ENCODE measurements around the gene DLX1. TPM values are rescaled to one million over a fixed set of nuclear protein-coding genes. Genes with fewer than 3 reads are reported as not detected.

Gene DLX1
- total and polyA plus RNA-seq, 11 donors: 0.11 to 0.19 (median 0.18) TPM; not detected in 8

GRCh38 chr2:172100080-172100934 is 15.0 kb downstream of the DLX1 start:
- Histone ChIP-seq H3K27me3 (peaks cover 84 to 100% (median 100%) of the 10 kb centered on the region in 9 donors), H3K4me3 (peak overlapping the region in 2 of 12 donors; percentile 3 to 66)
- WGBS, 4 donors: 3 to 16% (median 6%) methylated on average over 35 to 72 of the region's 72 CpGs

DNA sequence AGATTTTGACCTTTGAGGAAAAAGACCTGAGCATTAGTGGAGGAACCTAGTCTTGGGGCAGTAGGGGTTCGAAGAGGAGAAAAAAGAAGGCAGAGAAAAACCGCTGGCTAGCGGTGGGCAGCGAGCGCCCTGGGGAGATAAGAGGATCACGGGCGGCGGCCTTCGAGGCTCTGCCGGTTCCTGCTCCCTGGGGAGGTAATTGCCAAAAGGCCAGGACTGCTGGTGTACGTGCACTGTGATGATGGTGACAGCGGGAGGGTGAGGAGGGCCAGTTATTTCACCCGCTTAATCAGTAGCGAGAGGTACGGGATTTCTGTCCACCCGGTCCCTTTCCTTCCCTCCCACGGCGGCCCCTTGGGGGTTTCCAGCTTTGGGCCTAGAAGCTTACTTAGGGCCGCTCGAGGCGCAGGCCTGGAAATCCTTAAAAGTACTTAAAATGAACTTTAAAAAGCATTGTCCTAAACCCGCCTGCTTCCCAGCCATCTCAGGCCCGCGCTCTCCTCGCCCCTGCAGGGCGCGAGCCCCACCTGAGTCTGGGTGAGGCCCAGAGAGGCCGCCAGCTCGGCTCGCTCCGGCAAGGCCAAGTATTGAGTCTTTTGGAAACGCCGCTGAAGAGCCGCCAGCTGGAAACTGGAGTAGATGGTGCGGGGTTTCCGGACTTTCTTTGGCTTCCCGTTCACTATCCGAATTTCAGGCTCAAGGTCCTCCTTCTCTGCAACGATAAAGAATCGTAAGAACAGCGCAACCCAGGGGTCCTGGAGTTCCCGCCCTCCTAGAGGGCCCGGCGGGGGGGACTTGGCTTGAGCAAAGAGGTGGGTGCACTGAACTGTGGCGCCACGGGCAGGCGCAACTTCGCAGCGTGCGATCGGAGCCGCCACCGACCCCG is 15.9 kb downstream of the DLX1 start:
- no peak for TF ChIP-seq POLR2A (IDR thresholded peaks at IDR 0.05)
- TF ChIP-seq CTCF (IDR thresholded peaks at IDR 0.05): no peak
- H3K4me3 ChIP-seq: peak overlapping the region in 3 of 12 donors; percentile 18 to 66 (median 61)

More at GRCh38 chr2:172100080-172100934, 15.0 kb downstream of the DLX1 start:
- Histone ChIP-seq H3K9me3 (no peaks in the 10 kb centered on the region), H3K4me1 (peaks cover 6 to 82% (median 62%) of the 10 kb centered on the region in 12 donors), H3K27ac (no peak overlapping the region), H3K36me3 (peaks cover 0 to 3% (median 0%) of the 10 kb centered on the region in 9 donors)
- intact Hi-C loops (cut with DNase I): loop anchor here (5.0 to 10.0 kb wide), 9 partner anchors 98 to 526 kb away; partner anchors contain the start of gene HAT1 (in 1 of the 10)
- ATAC-seq: no peak
- TF ChIP-seq POLR2A (IDR thresholded peaks at IDR 0.05) (no peak), CTCF (IDR thresholded peaks at IDR 0.05) (no peak)
- DNase-seq: no peak

DNA sequence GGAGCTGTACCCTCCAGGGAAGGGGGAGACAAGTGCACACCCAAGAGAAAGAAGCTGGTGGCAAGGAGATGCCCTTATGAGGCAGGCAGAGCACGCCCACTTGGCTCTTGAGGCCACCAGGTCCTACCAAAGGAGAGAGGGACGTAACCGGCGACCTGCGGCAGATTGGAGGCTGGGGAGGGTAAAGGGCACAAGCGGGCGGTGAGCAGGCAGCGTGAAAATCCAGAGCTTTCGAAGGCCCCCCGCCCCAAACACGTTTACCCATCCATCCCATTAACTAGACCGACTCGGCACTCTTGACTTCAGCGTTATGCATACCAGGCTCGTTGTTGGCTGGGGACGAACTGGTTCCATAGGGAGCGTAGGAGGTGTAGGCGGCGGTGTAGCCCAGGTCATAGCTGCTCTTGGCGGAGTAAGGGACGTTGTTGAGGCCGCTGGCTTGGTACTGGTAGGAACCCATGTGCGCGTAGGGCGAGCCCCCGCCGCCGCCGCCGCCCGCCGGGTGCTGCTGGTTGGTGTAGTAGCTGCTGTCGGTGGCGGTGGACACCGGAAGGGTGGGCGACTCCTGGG is 16.6 kb downstream of the DLX1 start:
- peaks cover 84 to 100% (median 100%) of the 10 kb centered on the region in 9 donors for H3K27me3 ChIP-seq
- peak overlapping the region; percentile 15 to 66 (median 51) for H3K4me3 ChIP-seq
- no peak overlapping the region for H3K27ac ChIP-seq
- TF ChIP-seq POLR2A (IDR thresholded peaks at IDR 0.05) (no peak), CTCF (IDR thresholded peaks at IDR 0.05) (no peak)
- H3K36me3 ChIP-seq: peaks cover 0 to 3% (median 0%) of the 10 kb centered on the region in 9 donors
- WGBS, 4 donors: 2 to 6% (median 3%) methylated on average over 18 to 36 of the region's 36 CpGs
- H3K9me3 ChIP-seq: no peaks in the 10 kb centered on the region
- intact Hi-C loops (cut with DNase I): loop anchor here (2.0 to 10.0 kb wide), 10 partner anchors 100 to 527 kb away; partner anchors contain the start of gene HAT1 (in 1 of the 10)
- no peak for DNase-seq
- H3K4me1 ChIP-seq: peaks cover 2 to 80% (median 55%) of the 10 kb centered on the region in 12 donors
- peak in 2 of 4 donors; percentile 3 to 9 for ATAC-seq

More for the DNA sequence above, 15.9 kb downstream of the DLX1 start:
- no peak for DNase-seq
- ATAC-seq: no peak
- Histone ChIP-seq H3K27me3 (peaks cover 84 to 100% (median 100%) of the 10 kb centered on the region in 9 donors), H3K4me1 (peaks cover 6 to 80% (median 60%) of the 10 kb centered on the region in 12 donors), H3K36me3 (peaks cover 0 to 3% (median 0%) of the 10 kb centered on the region in 9 donors), H3K27ac (no peak overlapping the region), H3K9me3 (no peaks in the 10 kb centered on the region)
- whole genome bisulfite sequencing, 4 donors: 4 to 13% (median 7%) methylated on average over 42 to 54 of the region's 54 CpGs
- intact Hi-C loops (cut with DNase I): loop anchor here (5.0 to 10.0 kb wide), 9 partner anchors 99 to 526 kb away; partner anchors contain the start of gene HAT1 (in 1 of the 10)

Measured in heart left ventricle (tissue), 16 donors.